Ecto neural progenitor cell (in vitro differentiated cells): ENCODE results near the gene PGBD5.

Source experiments
- DNase-seq: peaks from one replicate; pipeline ENCODE4 v3.0.0-alpha.2; 2018; ENCODE audit warnings: low spot score

PGBD5 gene

GRCh38 chr1:230279583-230279945, 146.6 kb downstream of the PGBD5 start:
- no peak for DNase-seq

DNA sequence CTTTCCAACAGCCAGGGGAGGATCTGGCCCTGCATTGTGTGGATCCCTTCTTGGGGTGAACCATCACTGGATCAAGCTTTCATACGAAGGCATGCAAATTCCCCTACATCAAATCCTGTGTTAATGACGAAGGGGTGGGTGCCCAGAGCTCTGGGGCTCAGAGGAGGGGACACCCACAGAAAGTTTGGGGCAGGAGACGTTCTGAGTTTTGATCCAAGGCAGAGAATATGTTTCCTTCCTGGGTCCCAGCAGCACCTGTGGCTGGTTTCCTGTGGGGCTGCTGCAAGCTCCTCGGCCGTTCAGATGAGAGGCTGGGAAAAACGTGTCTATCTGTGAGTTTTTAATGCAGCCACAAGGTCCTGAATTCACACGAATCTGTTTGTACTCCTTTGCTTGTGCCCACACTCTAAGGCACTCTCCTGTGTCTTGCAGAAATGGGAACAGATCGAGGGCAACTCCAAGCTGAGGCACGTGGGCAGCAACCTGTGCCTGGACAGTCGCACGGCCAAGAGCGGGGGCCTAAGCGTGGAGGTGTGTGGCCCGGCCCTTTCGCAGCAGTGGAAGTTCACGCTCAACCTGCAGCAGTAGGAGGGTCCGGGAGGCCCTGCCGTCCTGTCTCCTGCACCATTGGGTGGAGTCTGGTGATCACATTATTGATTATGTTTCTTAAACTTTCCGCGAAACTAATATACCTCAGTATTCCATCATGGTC, 147.1 kb downstream of the PGBD5 start:
- DNase-seq, result no peak

DNA sequence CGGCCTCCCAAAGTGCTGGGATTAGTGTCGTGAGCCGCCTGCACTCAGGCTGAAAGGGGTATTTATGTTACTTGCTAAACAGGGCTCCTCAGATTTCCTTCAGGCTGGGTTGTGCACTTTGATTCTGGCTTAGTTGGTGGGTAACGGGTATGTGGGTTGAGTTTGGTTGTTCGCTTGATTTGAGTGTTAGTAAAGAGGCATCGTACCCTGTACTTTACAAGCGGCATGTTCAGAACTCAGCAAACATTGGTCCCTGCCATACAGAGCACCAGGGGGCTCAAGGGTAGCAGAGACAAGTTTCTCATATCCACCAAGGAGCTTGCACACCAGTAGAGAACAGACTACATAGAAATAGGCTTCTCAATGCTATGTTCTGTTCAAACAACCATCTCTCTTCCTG, 147.8 kb downstream of the PGBD5 start:
- no peak for DNase-seq

DNA sequence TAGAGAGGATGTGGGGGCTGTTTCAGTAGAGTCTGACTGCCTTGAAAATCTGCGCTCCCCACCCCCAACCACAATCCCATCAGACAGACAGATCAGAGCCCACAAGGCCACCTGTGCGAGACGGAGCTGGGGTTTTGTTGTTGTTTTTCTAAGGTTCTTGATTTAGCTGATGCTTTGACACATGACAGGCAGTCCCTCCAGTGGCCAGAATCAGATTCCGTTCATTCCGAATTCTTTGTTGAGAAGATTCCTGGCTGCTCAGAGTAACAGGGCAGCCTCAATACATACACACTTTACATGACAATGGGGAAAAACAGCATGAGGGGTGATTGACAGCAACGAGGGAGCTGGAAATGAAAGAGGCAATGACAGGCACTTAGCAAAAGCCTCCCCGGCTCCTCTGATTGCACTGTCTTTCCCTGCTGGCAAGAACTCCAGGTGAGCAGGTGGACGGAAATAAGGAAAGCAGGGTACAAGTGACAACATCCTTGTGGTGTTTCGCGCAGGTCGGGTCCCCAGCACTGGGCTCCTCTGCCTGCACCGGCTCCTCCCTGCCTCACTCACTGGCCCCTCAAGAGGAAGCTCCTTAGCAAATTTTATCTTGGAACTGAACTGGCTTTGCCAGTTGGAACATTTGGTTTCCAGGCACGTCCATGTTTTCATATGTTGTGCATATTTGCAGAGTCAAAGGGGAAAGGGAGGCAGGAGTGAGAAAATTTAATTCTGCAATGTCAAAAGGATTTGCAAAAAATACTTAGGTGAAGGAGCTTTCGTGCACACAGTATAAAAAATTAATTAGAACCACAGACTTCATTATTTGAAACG, 148.7 kb downstream of the PGBD5 start:
- peak; percentile 70 for DNase-seq

DNA sequence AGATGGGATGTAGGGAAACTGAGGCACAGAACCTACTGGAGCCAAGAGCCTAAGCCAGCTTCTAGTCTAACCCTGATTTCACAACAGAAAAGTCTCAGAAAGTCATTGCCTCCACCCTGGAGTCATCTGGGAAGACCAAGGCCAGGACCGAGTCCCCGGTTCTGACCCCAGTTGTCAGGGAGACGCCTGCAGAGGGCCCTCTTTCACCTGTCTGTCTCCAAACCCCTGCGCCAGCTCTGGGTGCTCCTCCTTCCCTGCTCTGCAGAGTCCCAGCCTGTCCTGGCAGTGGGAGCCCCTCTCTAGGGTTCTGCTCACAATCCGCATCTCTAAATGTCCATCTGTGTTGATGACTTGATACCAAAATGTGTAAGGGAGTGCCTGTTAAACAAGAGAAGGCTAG, 149.7 kb downstream of the PGBD5 start:
- DNase-seq, result no peak

GRCh38 chr1:230274254-230274653, 151.9 kb downstream of the PGBD5 start:
- DNase-seq, result no peak

- DNase-seq, result no peak
Observed at GRCh38 chr1:230273141-230273710, 152.9 kb downstream of the PGBD5 start.

DNA sequence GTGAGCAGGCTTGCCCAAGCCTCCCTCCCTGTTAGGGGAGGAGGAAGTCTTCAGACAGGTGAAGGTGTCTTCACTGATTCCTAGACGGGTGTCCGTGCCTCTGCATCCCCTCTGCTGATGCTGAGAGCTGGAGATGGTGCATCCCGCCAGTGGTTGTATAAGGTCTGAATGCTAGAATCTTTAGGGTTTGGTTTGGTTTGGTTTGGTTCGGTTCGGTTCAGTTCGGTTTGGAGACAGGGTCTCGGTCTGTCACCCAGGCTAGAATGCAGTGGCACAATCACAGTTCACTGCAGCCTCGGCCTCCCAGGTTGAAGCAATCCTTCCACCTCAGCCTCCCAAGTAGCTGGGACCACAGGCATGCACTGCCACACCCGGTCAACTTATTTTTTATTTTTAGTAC, 153.6 kb downstream of the PGBD5 start:
- no peak for DNase-seq

DNA sequence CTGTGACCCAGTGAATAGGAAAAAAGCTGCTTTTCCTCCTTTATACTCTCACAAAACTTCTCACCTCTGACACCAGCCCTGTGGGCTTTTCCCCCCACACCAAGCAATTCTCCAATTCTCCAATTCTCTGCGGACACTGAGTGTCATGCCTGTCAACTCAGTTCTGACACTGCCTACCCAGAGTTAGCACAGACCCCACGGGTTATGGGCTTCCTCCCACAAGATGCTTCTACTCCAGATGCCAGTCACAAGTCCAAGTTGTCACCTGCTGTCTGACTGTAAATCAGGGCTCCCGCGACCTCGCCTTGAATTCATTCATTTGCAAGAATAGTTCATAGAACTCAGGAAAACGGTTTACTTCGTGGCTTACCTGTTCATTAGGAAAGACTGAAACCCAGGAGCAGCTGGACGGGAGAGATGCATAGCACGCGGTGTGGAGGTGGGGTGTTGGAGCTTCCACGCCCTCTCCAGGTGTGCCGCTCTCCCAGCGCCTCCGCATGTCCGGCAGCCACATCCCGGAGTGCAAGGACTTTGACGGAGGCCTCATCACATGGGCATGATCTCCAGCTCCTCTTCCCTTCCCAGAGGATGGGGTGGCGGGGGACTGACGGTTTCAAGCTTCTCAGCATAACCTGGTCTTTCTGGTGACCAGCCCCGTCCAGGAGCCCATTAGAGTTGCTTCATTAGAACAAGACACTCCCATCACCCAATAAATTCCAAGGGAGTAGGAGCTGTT, 154.7 kb downstream of the PGBD5 start:
- DNase-seq, result no peak

DNA sequence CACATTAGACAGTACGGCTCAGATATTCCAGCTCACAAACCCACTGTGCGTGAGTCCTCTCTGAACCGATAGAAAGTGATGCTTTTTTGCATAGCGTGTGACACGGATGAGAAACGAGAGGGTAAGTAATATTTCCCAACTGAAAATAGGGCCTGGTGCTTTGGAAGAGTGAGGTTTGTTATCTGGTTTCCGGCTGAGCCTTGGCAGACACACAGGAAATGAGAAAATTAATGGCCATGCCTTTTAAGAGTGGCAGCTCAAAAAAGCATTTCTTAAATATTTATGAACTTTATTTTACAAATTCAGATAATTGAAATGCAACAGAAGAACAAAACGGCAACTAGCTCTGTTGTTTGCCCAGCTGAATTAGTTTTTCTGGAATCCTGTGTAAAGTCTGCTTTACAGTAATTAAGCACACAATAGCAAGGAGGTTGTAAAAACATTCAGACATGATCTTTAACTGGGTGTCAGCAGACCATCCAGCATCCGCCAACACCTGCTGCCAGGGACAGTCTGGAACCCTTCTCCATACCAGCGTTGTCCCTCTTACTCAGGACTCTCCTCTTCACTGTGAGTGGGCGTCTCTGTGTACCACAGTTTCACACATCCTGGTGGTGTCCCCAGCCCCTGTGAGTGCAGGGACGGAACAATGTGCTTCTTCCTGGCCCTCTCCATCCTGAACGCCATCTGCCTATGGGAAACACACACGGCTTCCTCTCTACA, 155.4 kb downstream of the PGBD5 start:
- DNase-seq, result no peak

- DNase-seq, result no peak
Observed at GRCh38 chr1:230270185-230270558, 156.0 kb downstream of the PGBD5 start.

- no peak for DNase-seq
Observed at GRCh38 chr1:230268371-230269170, 157.6 kb downstream of the PGBD5 start.

- no peak for DNase-seq
Observed at GRCh38 chr1:230267338-230268065, 158.6 kb downstream of the PGBD5 start.

DNA sequence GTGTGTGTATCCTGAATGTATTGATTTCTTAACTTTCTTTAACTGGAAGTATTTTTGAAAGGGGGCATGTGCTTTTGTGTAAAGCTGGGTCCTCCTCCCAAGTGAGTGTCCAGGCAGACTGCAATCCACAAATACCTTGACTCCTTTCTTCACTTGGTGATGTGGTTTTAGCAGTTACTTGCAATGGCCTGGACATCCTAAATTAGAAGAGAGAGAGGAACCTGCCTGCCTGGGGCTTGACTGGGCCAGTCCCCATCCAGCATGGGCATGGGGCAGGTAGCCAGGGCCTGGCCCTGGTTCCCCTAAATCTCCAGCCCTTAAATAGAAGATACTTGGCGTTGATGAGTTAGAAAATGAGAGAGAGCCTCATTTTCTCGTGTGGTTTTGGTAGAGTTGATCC, 159.7 kb downstream of the PGBD5 start:
- no peak for DNase-seq

GRCh38 chr1:230265200-230266115, 160.7 kb downstream of the PGBD5 start:
- no peak for DNase-seq
